ENCODE measurements around the gene TENT5A.

Gene TENT5A

DNA sequence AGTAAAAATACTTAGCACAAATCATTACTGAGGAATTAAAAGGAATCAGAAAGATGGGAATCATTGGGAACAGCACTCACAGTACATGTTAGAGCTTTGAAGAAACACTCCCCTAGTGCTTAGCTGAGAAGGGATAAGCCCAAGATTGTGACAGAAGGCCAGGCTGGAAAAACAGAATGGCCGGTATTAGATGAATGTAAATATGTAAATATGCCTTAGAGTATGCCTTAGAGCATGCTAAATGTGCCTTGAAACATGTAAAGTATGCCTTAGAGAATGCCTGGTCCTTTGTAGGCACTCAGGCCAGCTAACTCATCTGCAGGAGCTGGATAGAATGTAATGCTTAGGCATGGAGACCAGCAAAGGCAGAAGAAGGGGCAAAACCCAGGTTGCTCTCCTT is 10.6 kb upstream of the TENT5A start:
- H3K4me1 ChIP-seq = 0 out of 2 replicates have a peak, but pooled peaks cover 9% of the 10 kb centered on the region
- no peaks in the 10 kb centered on the region for H3K36me3 ChIP-seq
- H3K27ac ChIP-seq = no peak overlapping the region
- TF ChIP-seq Cebpa-rat (IDR thresholded peaks at IDR 0.05) = no peak
- H3K9ac ChIP-seq = no peak overlapping the region
- no peak overlapping the region for H3K4me3 ChIP-seq
- H3K9me3 ChIP-seq = no peaks in the 10 kb centered on the region
- H3K27me3 ChIP-seq = no peaks in the 10 kb centered on the region
- H4K20me1 ChIP-seq = no peaks in the 10 kb centered on the region
- no peak overlapping the region for H3K4me2 ChIP-seq

DNA sequence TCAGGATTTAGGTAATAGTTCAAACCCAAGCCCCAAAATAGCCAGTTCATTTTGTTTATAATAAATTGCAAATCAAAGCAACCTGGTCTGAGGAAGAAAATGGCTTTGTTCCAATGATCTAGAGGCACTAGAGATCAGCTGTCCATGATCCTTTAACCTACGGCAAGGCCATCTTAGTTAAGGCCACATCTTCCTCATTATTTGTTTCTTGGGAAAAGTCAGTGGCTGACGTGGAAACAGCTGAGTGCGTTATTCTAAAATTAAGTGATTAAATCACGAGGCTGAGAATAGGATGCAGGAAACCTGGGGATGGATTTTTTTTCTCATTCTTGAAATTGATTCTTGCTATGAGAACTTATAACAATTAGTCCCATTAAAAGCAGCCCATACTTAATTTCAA is 10.1 kb upstream of the TENT5A start:
- Histone ChIP-seq H3K27me3 (no peaks in the 10 kb centered on the region), H3K4me2 (no peak overlapping the region), H3K27ac (no peak overlapping the region), H3K9me3 (no peaks in the 10 kb centered on the region), H3K4me3 (no peak overlapping the region), H4K20me1 (no peaks in the 10 kb centered on the region), H3K9ac (no peak overlapping the region), H3K36me3 (no peaks in the 10 kb centered on the region), H3K4me1 (0 out of 2 replicates have a peak, but pooled peaks cover 9% of the 10 kb centered on the region)
- TF ChIP-seq Cebpa-rat (IDR thresholded peaks at IDR 0.05) = no peak

DNA sequence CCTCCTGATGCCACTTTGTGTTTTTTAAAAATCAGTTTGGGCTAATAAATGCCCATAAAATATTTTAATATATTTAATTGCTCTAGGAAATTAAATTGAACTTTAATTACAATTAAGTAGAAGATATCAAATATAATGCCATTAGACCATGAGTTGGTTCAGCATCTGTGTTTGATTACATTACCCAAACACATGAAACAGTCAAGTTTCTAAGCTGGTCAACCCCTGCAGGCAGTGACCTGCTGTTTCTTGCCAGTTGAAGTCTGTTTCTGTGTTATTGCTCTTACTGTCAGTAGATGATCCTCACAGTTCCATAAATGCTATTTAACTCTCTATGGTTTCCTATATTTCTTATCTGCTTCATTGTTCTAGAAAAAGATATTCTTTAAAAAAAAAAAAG is 9.7 kb upstream of the TENT5A start:
- Histone ChIP-seq H3K27ac (no peak overlapping the region), H3K9ac (no peak overlapping the region), H3K9me3 (no peaks in the 10 kb centered on the region), H3K27me3 (no peaks in the 10 kb centered on the region), H3K4me2 (no peak overlapping the region), H3K36me3 (no peaks in the 10 kb centered on the region), H3K4me1 (0 out of 2 replicates have a peak, but pooled peaks cover 9% of the 10 kb centered on the region), H4K20me1 (no peaks in the 10 kb centered on the region), H3K4me3 (no peak overlapping the region)
- TF ChIP-seq Cebpa-rat (IDR thresholded peaks at IDR 0.05) = no peak

DNA sequence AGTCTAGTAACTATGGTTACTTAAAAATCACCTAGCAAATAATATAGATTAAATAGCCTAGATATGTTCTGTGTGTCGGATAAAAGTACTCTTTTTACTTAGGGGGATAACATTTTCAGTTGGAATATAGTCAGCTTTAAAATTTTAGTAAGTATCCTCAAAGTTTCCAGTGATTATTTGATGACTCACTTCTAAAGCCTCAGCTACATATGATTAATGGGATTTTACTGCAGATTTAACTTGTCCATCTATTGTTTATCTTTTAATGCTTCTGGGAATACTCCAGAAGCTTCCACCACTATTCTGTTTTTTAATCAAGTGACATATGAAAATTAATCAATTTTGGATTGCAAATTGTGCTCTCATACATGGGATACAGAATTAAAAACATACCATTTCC is 8.7 kb upstream of the TENT5A start:
- no peak for TF ChIP-seq Cebpa-rat (IDR thresholded peaks at IDR 0.05)
- no peaks in the 10 kb centered on the region for H3K9me3 ChIP-seq
- no peaks in the 10 kb centered on the region for H3K36me3 ChIP-seq
- H3K4me2 ChIP-seq = no peak overlapping the region
- H4K20me1 ChIP-seq = no peaks in the 10 kb centered on the region
- H3K27me3 ChIP-seq = no peaks in the 10 kb centered on the region
- no peaks in the 10 kb centered on the region for H3K4me1 ChIP-seq
- no peak overlapping the region for H3K9ac ChIP-seq
- H3K4me3 ChIP-seq = no peak overlapping the region
- H3K27ac ChIP-seq = no peak overlapping the region

DNA sequence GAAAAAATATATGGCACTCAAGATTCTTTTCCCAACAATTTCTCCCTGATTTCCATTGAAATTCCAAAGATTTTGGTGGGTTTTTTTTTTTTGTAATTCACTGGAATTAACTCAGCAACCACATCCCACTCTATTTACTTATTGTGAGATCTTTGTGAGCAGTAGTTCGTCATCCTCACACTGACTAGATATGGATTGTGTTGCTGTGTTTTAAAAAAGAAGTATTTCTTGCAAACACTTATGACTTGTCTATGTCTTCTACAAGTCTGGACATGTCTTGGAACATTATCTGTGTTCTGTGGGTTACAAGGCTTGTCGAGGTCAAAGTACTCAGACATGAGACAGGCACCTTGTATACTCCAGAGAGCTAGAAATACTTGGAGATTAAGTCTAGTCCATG is 7.3 kb upstream of the TENT5A start:
- Histone ChIP-seq H3K36me3 (no peaks in the 10 kb centered on the region), H3K27me3 (no peaks in the 10 kb centered on the region), H3K4me2 (no peak overlapping the region), H3K9ac (no peak overlapping the region), H3K4me3 (no peak overlapping the region), H3K4me1 (no peaks in the 10 kb centered on the region), H4K20me1 (no peaks in the 10 kb centered on the region), H3K27ac (no peak overlapping the region), H3K9me3 (no peaks in the 10 kb centered on the region)
- no peak for TF ChIP-seq Cebpa-rat (IDR thresholded peaks at IDR 0.05)

DNA sequence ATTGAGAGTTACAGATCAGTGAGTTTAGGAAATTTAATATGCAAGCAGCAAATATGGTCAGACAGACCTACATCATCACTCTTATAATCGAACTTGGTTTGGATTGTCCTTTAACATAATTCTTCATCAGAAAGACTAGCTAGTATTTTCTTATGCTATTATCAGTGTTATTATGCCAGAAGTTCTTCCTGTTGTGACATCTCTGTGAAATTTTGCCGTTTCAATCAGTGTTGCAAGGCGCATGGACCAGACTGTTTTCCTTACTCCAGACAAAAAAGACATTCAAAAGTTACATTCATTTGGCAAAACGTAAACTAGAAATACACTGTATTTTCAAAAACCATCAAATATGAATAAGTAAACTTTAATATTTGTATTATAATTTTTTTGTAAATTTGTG is 5.7 kb upstream of the TENT5A start:
- Histone ChIP-seq H3K9ac (no peak overlapping the region), H3K4me3 (no peak overlapping the region), H3K36me3 (no peaks in the 10 kb centered on the region), H4K20me1 (no peaks in the 10 kb centered on the region), H3K27me3 (no peaks in the 10 kb centered on the region), H3K27ac (no peak overlapping the region), H3K9me3 (peaks cover 4% of the 10 kb centered on the region), H3K4me2 (no peak overlapping the region), H3K4me1 (no peaks in the 10 kb centered on the region)
- no peak for TF ChIP-seq Cebpa-rat (IDR thresholded peaks at IDR 0.05)

DNA sequence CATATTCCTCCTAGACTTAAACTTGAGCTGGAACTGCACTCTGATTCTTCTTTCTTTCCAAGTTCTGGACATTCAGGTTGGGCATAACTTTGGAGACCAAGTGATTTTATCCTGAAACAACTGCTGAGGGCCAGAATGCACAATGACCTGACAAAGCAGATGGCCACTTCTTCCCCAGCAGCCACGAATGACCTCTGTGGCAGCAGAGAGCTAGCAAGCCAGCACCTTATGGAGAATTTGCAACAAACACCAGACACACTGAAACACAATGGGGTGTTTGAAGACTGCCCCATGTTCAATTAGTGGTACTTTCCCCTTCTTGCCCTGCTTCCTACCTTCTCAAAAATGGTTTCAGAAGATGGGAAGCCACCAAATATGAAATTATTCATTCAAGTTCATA is 4.2 kb upstream of the TENT5A start:
- Histone ChIP-seq H3K4me1 (no peaks in the 10 kb centered on the region), H3K27me3 (no peaks in the 10 kb centered on the region), H3K4me3 (no peak overlapping the region), H3K36me3 (no peaks in the 10 kb centered on the region), H3K4me2 (no peak overlapping the region), H3K9ac (no peak overlapping the region), H3K9me3 (peaks cover 19% of the 10 kb centered on the region), H4K20me1 (no peaks in the 10 kb centered on the region), H3K27ac (no peak overlapping the region)
- TF ChIP-seq Cebpa-rat (IDR thresholded peaks at IDR 0.05) = no peak

DNA sequence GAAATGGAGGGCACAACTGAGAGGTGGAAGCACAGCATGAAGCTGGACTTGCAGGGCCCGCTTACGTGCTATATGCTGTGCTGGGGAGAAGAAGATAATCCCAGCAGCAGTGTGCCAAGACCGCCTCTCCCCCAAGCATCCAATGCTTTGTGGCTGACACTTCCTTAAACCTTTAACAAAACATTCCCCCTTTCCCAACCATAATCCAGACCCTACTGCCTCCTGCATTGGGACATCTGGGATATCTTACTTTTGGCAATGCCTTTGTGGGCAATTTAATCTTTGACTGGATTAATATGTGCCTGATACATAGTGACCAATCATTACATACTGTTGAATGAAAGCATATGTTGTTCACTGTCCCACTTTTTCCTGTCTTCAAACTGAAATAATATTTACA is 3.1 kb upstream of the TENT5A start:
- Histone ChIP-seq H3K9me3 (peaks cover 22% of the 10 kb centered on the region), H4K20me1 (no peaks in the 10 kb centered on the region), H3K4me1 (no peaks in the 10 kb centered on the region), H3K36me3 (no peaks in the 10 kb centered on the region), H3K4me2 (no peak overlapping the region), H3K4me3 (no peak overlapping the region), H3K27me3 (no peaks in the 10 kb centered on the region), H3K27ac (no peak overlapping the region), H3K9ac (no peak overlapping the region)
- TF ChIP-seq Cebpa-rat (IDR thresholded peaks at IDR 0.05) = no peak

DNA sequence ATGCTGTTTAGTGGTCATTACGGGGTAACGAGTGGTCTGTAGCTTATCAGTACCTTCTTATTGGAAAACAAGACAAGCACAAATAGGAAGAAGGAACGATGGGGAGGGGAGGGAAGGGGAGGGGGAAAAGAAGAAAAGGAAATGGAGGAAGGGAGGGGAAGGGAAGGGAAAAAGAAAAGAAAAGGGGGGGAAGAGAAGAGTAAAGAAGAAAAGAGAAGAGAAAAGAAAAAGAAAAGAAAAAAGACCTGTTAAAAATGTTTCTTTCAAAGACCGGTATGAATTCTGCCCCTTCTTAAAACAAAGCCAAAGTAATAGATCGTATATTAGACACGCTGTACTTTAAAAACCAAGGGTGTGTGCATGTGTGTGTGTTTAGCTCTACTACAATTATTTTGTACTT is 2.4 kb upstream of the TENT5A start:
- Histone ChIP-seq H3K27me3 (no peaks in the 10 kb centered on the region), H3K4me2 (no peak overlapping the region), H3K4me3 (no peak overlapping the region), H3K9me3 (peaks cover 22% of the 10 kb centered on the region), H3K4me1 (no peaks in the 10 kb centered on the region), H3K9ac (no peak overlapping the region), H3K27ac (no peak overlapping the region), H4K20me1 (no peaks in the 10 kb centered on the region), H3K36me3 (no peaks in the 10 kb centered on the region)
- no peak for TF ChIP-seq Cebpa-rat (IDR thresholded peaks at IDR 0.05)

DNA sequence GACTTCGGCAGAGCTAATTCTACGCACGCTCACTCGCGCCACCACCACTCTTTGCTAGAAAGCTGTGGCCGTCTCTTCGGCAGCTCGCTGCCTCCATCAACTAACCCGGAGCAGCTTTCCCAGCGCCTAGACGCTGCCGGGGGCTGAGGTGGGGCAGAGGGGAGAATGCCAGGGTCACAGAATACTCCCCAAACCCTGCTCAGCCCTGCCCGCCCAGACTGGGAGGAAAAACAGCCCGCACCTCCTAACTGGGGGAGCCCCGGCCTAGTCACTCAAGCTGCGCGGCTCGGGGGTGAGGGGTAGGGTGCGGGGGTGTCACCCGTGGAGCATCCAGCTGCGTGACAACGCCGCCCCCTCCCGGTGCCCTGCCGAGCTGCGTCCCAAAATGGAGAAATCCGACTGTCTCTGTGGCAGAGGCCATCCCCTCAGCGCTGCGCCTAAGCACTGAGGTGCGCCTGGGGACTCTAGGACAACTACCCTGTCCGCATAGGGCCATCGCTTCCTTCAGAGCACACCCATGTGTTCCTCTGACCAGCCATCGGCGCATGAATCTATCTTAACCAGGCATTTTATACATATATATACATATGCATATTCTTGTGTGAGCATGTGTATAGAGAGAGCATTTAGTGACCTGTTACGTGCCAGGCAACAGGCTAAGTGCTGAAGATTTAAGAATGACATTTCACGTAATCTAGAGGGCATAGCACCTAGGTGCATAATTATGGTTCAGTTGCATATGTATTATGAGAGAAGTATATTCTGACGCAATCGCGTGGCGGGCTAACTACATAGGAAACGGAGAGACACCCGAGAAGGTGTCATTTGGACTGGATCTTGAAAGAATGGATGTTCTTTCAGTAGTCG is 1.5 kb upstream of the TENT5A start:
- Histone ChIP-seq H3K4me2 (no peak overlapping the region), H3K9me3 (peaks cover 22% of the 10 kb centered on the region), H3K27ac (no peak overlapping the region), H3K4me3 (no peak overlapping the region), H3K4me1 (no peaks in the 10 kb centered on the region), H3K9ac (no peak overlapping the region), H3K36me3 (no peaks in the 10 kb centered on the region), H3K27me3 (no peaks in the 10 kb centered on the region), H4K20me1 (no peaks in the 10 kb centered on the region)
- no peak for TF ChIP-seq Cebpa-rat (IDR thresholded peaks at IDR 0.05)

Measured in BLaER1 (cell line).